GM18951 (cell line): ENCODE results near the gene CLCA1.

Source experiments
- POLR2A ChIP-seq: IDR thresholded peaks from 4 replicates; pipeline ENCODE4 v1.6.1; 2011; ENCODE audit warnings: mild to moderate bottlenecking; ENCODE audit not compliant: insufficient read length, insufficient read depth; ENCODE audit errors: extremely low read depth
- in situ Hi-C: fragments of 300-500 bp; cut with MboI; formaldehyde crosslinking; loops from one replicate; pipeline ENCODE4 v1.12.0; 2022; ENCODE audit warnings: low sequenced_read_pairs, mixed read lengths, inconsistent platforms; ENCODE audit not compliant: unreplicated experiment

The CLCA1 gene

DNA sequence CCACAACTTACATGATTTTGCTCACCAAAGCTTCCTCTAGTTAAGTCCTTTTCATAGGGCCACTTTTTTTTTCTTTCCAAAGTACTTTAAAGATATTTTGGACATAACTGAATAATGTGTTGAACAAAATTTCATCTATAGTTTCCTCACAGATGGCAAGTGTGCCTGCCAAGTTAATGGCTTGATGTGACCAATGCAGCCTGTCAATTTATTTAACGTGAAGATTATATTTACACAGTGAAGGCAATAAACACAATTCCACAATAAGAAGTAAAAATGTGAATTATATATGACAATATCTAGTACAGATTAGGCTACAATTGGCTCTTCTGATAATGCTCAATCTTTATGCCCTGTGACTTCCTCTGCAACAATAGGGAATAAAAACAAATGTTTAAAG, 26.7 kb upstream of the CLCA1 start:
- TF ChIP-seq POLR2A = no peak
- in situ Hi-C loops = no loop called here

DNA sequence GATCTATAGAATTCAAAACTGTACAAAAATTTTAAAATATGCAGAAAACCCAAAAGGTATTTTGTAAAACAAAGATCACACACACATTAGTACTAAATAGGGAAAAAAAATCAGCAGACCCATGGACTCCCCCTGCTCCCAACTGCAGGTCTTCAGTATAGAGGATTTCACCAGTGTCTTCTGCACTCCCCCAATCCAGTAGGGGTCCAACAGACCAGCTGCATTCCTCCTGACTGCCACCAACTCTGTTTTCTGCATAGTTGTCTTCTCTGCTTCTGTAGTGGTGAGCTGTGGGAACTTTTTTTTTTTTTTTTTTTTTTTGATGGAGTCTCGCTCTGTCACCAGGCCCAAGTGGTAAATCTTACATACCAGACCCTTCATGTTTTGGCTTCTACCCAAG, 22.8 kb upstream of the CLCA1 start:
- TF ChIP-seq POLR2A = no peak
- in situ Hi-C loops = no loop called here

DNA sequence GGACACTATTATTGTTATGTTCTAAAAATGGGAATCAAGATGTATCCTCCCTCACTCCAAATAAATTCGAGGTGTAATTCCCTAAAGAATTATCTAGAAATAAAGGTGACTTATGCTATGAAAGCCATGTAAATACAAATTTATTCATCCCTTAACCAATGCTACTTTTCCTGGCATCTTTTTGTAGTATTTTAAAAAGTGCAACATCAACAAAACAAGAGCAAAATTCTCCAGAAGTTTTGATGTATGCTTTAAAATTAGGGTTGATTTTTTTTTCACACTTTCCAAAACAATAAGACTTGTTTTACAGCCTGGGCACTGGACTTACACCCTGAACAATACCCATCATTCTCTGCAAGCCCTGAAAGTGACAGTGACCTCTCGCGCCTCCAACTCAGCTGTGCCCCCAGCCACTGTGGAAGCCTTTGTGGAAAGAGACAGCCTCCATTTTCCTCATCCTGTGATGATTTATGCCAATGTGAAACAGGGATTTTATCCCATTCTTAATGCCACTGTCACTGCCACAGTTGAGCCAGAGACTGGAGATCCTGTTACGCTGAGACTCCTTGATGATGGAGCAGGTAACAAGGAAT, 21.4 kb upstream of the CLCA1 start:
- in situ Hi-C loops = no loop called here
- TF ChIP-seq POLR2A = no peak

DNA sequence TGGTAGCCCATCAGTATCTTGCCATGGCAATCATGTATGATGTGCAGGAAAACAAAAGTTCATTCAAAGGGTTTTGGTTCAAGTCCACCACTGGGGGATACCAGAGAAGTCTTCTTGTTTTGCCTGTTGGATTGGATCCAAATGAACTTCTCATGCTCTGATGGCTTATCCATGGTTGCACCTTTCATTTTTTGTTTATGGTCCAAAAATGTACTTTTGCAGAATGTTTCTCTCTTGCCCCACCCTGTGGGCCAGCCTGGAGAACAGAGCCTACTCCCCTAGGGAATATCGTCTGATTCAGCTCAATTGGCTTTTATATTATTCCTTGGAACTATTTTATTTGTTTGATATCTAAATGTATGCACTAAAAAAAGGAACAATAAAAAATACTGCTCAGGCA, 20.1 kb upstream of the CLCA1 start:
- in situ Hi-C loops = no loop called here
- no peak for TF ChIP-seq POLR2A

DNA sequence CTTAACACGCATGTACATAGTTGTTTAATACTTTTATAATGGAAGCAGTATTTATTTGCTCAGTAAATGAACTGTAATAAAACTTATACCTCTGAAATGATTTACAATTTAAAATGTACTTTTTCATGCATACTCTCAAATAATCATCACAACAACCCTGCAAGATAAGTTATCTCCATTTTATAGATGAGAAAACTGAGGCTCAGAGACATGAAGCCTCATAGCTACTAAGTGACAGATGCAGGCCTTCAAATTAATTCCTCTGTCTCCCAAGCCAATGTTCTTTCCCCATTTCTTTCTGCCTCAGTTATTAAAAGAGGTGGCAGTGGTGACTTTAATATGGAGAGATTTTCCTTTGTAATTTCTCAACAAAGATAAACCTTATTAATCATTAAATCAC, 19.6 kb upstream of the CLCA1 start:
- in situ Hi-C loops = no loop called here
- no peak for TF ChIP-seq POLR2A

DNA sequence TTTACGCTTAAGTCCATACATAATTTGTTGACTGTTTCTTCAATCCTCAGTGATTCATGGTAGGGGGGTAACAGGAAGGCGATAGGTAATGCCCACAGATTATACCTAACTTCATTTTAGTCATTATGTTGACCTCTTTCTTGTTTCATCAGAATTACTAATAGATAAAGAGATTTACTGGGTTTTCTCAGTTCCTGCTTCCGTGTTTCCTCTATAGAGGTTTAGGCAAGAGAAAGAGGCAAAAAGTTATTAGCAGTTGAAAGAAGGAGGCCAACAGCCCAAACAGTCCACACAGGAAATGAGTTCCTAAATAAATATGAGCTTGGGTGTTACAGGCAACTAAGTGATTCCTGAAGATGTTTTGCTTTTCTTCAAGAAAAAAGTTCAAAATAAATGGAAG, 17.9 kb upstream of the CLCA1 start:
- in situ Hi-C loops = no loop called here
- TF ChIP-seq POLR2A = no peak

DNA sequence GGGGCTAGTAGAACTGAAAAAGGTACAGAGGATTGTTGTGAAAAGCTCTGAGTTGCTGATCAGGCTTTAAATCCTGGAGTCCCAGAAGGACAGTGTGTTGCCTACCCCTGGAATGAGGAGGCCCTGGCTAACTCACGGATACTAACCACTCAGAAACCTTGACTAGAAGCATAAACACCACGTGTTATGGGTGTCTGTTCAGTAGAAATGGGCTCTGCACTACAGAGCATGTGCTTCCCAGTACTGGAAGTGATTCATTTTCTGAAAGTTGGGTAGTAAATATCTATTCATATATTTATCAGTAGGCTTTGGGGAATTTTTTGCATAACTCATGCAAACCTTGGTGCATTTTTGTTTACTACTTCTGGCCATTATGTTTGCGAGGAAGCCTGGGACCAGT, 15.1 kb upstream of the CLCA1 start:
- TF ChIP-seq POLR2A = no peak
- in situ Hi-C loops = no loop called here

DNA sequence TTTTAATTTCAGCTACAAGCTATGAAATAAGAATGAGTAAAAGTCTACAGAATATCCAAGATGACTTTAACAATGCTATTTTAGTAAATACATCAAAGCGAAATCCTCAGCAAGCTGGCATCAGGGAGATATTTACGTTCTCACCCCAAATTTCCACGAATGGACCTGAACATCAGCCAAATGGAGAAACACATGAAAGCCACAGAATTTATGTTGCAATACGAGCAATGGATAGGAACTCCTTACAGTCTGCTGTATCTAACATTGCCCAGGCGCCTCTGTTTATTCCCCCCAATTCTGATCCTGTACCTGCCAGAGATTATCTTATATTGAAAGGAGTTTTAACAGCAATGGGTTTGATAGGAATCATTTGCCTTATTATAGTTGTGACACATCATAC, 13.7 kb upstream of the CLCA1 start:
- in situ Hi-C loops = no loop called here
- no peak for TF ChIP-seq POLR2A

DNA sequence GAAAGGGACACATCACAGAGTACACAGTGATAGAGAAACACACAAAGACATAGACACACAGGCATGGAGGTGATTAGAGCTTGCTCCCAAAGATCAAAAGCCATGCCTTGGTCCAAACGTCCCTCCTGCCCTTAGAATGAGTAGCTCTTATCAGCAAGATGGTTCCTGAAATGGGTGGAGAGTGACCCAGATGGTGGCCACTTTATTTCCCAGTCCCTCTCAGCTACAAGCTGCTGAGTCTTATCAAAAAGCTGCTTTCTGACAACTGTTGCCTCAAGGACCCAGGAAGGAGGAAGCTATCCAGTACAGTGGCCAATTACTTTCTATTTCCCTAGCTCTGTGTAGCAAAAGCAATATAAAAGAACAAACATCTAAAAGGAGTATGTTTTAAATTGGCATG, 7.7 kb upstream of the CLCA1 start:
- in situ Hi-C loops = no loop called here
- no peak for TF ChIP-seq POLR2A

DNA sequence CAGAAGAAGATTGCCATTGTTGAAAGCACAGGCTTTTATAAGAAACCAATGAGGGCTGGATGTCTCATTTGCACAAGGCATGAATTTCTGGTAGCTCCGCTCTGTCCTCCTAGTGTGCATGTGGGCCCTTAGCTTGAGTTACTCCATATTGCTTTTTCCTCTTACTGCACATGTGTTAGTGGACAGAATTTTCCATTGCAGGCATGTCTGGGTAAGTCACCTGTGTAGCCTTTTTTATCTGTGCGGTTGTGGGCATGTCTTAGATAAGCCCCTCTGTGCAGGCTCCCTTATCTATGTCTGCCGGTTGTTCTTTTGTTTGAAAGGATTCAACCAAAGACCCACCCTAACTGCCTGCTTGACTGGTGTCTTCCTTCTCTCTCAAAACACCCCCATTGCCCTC, 7.2 kb upstream of the CLCA1 start:
- in situ Hi-C loops = no loop called here
- no peak for TF ChIP-seq POLR2A

DNA sequence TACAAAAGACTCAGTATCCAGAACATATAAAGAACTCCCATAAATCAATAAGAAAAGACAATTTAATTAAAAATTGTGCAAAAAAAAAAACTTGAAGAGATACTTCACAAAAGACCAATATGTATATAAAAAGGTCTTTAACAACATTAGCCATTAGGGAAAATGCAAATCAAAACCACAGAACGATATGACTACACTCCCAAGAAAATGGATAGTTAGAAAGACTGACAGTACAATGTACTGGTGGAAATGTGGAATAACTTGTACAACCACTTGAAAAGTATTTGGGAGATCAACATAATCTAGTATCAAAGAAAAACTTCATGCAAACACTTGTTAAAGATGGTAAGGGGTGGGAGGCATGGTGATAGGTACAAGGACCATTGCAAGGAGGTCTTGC, 3.9 kb upstream of the CLCA1 start:
- no peak for TF ChIP-seq POLR2A
- in situ Hi-C loops = no loop called here

DNA sequence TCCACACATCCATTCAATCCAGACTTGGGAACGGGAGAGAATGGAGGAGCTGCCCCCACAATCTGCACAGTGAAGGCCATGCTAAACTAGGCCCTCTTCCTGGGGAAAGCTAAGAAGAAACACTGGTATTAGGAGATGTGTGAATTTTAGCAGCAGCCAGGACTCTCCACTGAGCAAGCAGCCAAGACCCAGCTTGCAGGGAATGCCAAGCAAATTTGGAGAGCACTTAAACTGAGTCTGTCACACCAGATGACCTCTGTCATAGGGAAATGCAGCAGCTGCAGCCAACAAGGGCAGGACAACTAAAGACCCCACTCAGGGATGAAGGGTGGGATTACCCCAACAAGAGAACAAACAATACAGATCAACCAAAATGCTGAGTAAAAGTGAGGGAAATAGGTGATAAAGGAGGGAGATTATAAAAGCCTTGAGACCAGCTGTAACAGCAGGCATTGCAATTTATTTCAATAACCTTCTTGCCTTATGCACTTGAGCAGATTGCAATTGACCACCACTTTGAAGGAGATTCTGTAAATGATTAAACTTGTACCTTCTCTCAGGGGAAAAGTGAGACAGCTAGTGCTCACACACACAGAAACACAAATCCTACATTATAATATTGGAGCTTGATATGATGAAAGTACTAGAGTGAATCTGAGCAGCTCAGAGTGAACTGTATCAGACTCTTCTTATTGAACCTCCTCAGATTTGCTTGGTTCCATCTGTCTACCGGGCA, 2.5 kb upstream of the CLCA1 start:
- in situ Hi-C loops = no loop called here
- no peak for TF ChIP-seq POLR2A

DNA sequence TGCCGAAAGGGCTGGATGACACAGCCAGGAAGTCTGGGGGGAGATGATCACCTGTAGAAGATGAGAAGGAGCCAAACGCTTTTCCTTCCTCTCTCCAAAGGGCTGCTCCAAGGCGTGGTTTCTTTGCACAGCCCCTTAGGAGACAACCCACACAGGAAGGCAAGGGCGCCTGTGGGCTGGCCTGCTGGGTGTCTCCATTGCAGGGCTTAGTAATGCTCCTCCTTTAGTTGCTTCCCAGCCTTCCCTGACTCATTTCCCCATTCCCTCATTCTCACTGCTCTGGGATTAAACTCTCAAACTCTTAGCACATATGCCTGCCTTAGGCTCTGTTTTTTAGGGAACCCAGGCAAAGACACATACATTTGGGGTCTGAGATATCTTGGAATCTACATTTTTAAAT, 1.7 kb upstream of the CLCA1 start:
- in situ Hi-C loops = no loop called here
- no peak for TF ChIP-seq POLR2A

DNA sequence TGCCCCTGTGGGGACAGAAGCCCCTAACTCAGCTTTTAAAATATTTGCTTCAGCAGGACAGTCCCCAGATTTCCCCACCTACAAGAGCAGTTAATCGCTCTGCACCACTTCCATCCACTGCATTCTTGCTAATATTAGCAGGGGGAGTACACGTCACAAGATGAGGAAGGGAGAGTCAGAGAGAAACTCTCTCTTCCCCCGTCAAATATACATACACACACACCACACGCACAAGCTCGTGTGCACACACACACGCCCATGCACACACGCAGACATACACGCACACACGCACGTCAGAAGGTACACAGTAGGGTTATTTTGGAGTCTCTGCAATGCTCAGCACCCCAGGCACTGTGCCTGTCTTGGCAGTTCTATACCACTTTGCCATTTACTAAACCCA, 2.1 kb downstream of the CLCA1 start:
- in situ Hi-C loops = no loop called here
- TF ChIP-seq POLR2A = no peak
